Caco-2 (cell line): ENCODE data around the gene ALX3. TPM values are rescaled to one million over a fixed set of nuclear protein-coding genes. Genes with fewer than 3 reads are reported as not detected.

Source experiments
- BruUV-seq: library from RNA; stranded (reverse); fragments of 400-500 nt; replicated peaks from 2 replicates; lab custom pipeline; 2021; lab: Mats Ljungman, UMichigan
- CTCF ChIA-PET: fragments of 300-600 bp; sonication (Branson Sonifier 250); formaldehyde crosslinking; loops from one replicate; lab custom pipeline; 2022; ENCODE audit warnings: antibody characterized with exemption; lab: Charles Lee
- POLR2A ChIA-PET: fragments of 300-600 bp; sonication (Branson Sonifier 250); formaldehyde crosslinking; loops from one replicate; lab custom pipeline; 2022; ENCODE audit warnings: antibody characterized with exemption; lab: Charles Lee
- DNase-seq, 2 experiments: peaks; one replicate each; pipeline versions ENCODE4 v3.0.0 to v3.0.0-alpha.2; 2020 to 2022
- H3K27me3 ChIP-seq: replicated peaks from 2 replicates; pipeline ENCODE4 v1.6.0; 2011; ENCODE audit warnings: low read length; ENCODE audit not compliant: control insufficient read depth, insufficient read depth
- H3K36me3 ChIP-seq: 2 replicates; pipeline ENCODE4 v1.5.1; 2011; ENCODE audit warnings: low read length; ENCODE audit not compliant: control insufficient read depth, insufficient read depth
- H3K4me1 ChIP-seq: fragments of 250-450 bp; sonication (Bioruptor Pico); 2 replicates; pipeline ENCODE4 v1.5.1; 2020; ENCODE audit warnings: mild to moderate bottlenecking
- H3K4me3 ChIP-seq: 2 replicates; pipeline ENCODE4 v1.5.1; 2011; ENCODE audit warnings: low read depth, mild to moderate bottlenecking, control low read depth, low read length
- H3K9me3 ChIP-seq: fragments of 250-450 bp; sonication (Bioruptor Pico); 2 replicates; pipeline ENCODE4 v1.5.1; 2020; ENCODE audit warnings: mild to moderate bottlenecking, moderate library complexity
- H3K27ac Mint-ChIP-seq: one replicate; pipeline ENCODE4 v1.8.0; 2022; ENCODE audit warnings: mixed read lengths; ENCODE audit not compliant: unreplicated experiment
- H3K27me3 Mint-ChIP-seq: one replicate; pipeline ENCODE4 v1.8.0; 2022; ENCODE audit warnings: mixed read lengths; ENCODE audit not compliant: insufficient read depth, unreplicated experiment
- H3K36me3 Mint-ChIP-seq: one replicate; pipeline ENCODE4 v1.8.0; 2022; ENCODE audit warnings: mild to moderate bottlenecking, mixed read lengths; ENCODE audit not compliant: insufficient read depth, unreplicated experiment
- H3K4me1 Mint-ChIP-seq: one replicate; pipeline ENCODE4 v1.8.0; 2022; ENCODE audit warnings: low read depth, mixed read lengths; ENCODE audit not compliant: unreplicated experiment
- H3K4me3 Mint-ChIP-seq: one replicate; pipeline ENCODE4 v1.8.0; 2022; ENCODE audit warnings: mild to moderate bottlenecking, moderate library complexity, mixed read lengths; ENCODE audit not compliant: unreplicated experiment
- H3K9me3 Mint-ChIP-seq: one replicate; pipeline ENCODE4 v1.8.0; 2022; ENCODE audit warnings: mixed read lengths; ENCODE audit not compliant: unreplicated experiment
- CTCF ChIP-seq, 2 experiments: fragments of 200-600 bp in 1 of 2; IDR thresholded peaks; 1 replicate in 1 of 2; 2 replicates in 1 of 2; pipeline versions ENCODE4 v1.5.1 to v1.8.0; 2011 to 2022; ENCODE audit warnings: antibody characterized with exemption in 1 of 2, control low read depth in 1 of 2, inconsistent platforms in 1 of 2, low read depth in 1 of 2, low read length in 1 of 2, mild to moderate bottlenecking in 1 of 2, moderate library complexity in 1 of 2; ENCODE audit not compliant: insufficient read depth in 1 of 2, severe bottlenecking in 1 of 2, unreplicated experiment in 1 of 2
- intact Hi-C: fragments of 100-400 bp; cut with micrococcal nuclease; formaldehyde crosslinking; loops from one replicate; pipeline ENCODE4 v1.10.0; 2022; ENCODE audit not compliant: unreplicated experiment
- total RNA-seq: library from RNA; stranded (reverse); gene quantifications from 2 replicates; pipeline ENCODE4 v1.2.3, GENCODE V29; 2022

Gene ALX3
- total RNA-seq, 1 experiment from 2014 or later: not detected

GRCh38 chr1:110094931-110095654 lies 24.6 kb upstream of the ALX3 start:
- no peaks in the 10 kb centered on the region for H3K27me3 ChIP-seq
- intact Hi-C loops: no loop called here
- Mint-ChIP-seq H3K27ac (no peak overlapping the region), H3K27me3 (peaks cover 3% of the 10 kb centered on the region), H3K4me1 (no peaks in the 10 kb centered on the region), H3K4me3 (no peak overlapping the region), H3K9me3 (no peaks in the 10 kb centered on the region), H3K36me3 (no peaks in the 10 kb centered on the region)
- no peaks in the 10 kb centered on the region for H3K36me3 ChIP-seq
- no peak for DNase-seq
- no peak overlapping the region for H3K4me3 ChIP-seq
- POLR2A ChIA-PET: no interaction called here
- H3K9me3 ChIP-seq: no peaks in the 10 kb centered on the region
- no TSS peak for BruUV-seq
- no peak for TF ChIP-seq CTCF (IDR thresholded peaks at IDR 0.05; ENCODE audit: insufficient read depth in 1 of 2, low read depth in 1 of 2, low read length in 1 of 2, severe bottlenecking in 1 of 2, unreplicated experiment in 1 of 2)
- no peaks in the 10 kb centered on the region for H3K4me1 ChIP-seq
- CTCF ChIA-PET: no interaction called here

- BruUV-seq: no TSS peak
- DNase-seq: no peak
- Mint-ChIP-seq H3K27ac (no peak overlapping the region), H3K9me3 (no peaks in the 10 kb centered on the region), H3K36me3 (no peaks in the 10 kb centered on the region), H3K4me1 (peaks cover 7% of the 10 kb centered on the region), H3K4me3 (no peak overlapping the region), H3K27me3 (no peaks in the 10 kb centered on the region)
- ChIA-PET CTCF (interaction anchor here (0.7 kb wide), 1 partner anchor 20 kb away, joined by 3 read pairs; no protein-coding TSS in a partner anchor), POLR2A (no interaction called here)
- H3K4me1 ChIP-seq: peaks cover 11% of the 10 kb centered on the region
- no peaks in the 10 kb centered on the region for H3K36me3 ChIP-seq
- intact Hi-C loops: no loop called here
- H3K4me3 ChIP-seq: no peak overlapping the region
- H3K27me3 ChIP-seq: no peaks in the 10 kb centered on the region
- no peak for TF ChIP-seq CTCF (IDR thresholded peaks at IDR 0.05; ENCODE audit: insufficient read depth in 1 of 2, low read depth in 1 of 2, low read length in 1 of 2, severe bottlenecking in 1 of 2, unreplicated experiment in 1 of 2)
- no peaks in the 10 kb centered on the region for H3K9me3 ChIP-seq
Measured at GRCh38 chr1:110092991-110093390, 22.5 kb upstream of the ALX3 start.

- H3K27ac Mint-ChIP-seq: no peak overlapping the region
- no peaks in the 10 kb centered on the region for H3K36me3 Mint-ChIP-seq
- no TSS peak for BruUV-seq
- ChIA-PET CTCF (interaction anchor here (1.2 kb wide), 1 partner anchor 13 kb away, joined by 4 read pairs; no protein-coding TSS in a partner anchor), POLR2A (no interaction called here)
- H3K9me3 Mint-ChIP-seq: no peaks in the 10 kb centered on the region
- H3K9me3 ChIP-seq: no peaks in the 10 kb centered on the region
- no peaks in the 10 kb centered on the region for H3K36me3 ChIP-seq
- peaks cover 7% of the 10 kb centered on the region for H3K4me1 Mint-ChIP-seq
- no peak for DNase-seq
- intact Hi-C loops: no loop called here
- no peak for TF ChIP-seq CTCF (IDR thresholded peaks at IDR 0.05; ENCODE audit: insufficient read depth in 1 of 2, low read depth in 1 of 2, low read length in 1 of 2, severe bottlenecking in 1 of 2, unreplicated experiment in 1 of 2)
- no peak overlapping the region for H3K4me3 Mint-ChIP-seq
- H3K27me3 Mint-ChIP-seq: peaks cover under 1% of the 10 kb centered on the region
- peaks cover 11% of the 10 kb centered on the region for H3K4me1 ChIP-seq
- H3K4me3 ChIP-seq: no peak overlapping the region
- H3K27me3 ChIP-seq: no peaks in the 10 kb centered on the region
Measured at GRCh38 chr1:110091791-110092190, 21.3 kb upstream of the ALX3 start.
